BJ (cell line): Measurements from ENCODE around the gene TRIML1. TPM values are rescaled to one million over a fixed set of nuclear protein-coding genes. Genes with fewer than 3 reads are reported as not detected.
A peak's percentile ranks its signal among the peaks of the same experiment; 100 is the strongest.

ENCODE experiments used
- CTCF ChIA-PET: fragments of 350-600 bp; formaldehyde crosslinking; extraction: SDS; loops from one replicate; lab custom pipeline; 2021; ENCODE audit warnings: antibody characterized with exemption, inconsistent platforms; lab: Yijun Ruan, JAX
- POLR2A ChIA-PET: fragments of 300-600 bp; sonication (Branson Sonifier 250); formaldehyde crosslinking; extraction: SDS; loops from one replicate; lab custom pipeline; 2021; ENCODE audit warnings: antibody characterized with exemption; lab: Charles Lee
- DNase-seq: peaks from one replicate; pipeline ENCODE4 v3.0.0-alpha.2; 2011; ENCODE audit warnings: low read depth
- H3K27me3 ChIP-seq: 2 replicates; pipeline ENCODE4 v1.6.0; 2011; ENCODE audit warnings: low read length; ENCODE audit not compliant: control insufficient read depth, insufficient read depth
- H3K36me3 ChIP-seq: 2 replicates; pipeline ENCODE4 v1.5.1; 2011; ENCODE audit warnings: low read length; ENCODE audit not compliant: control insufficient read depth, insufficient read depth
- H3K4me3 ChIP-seq: 2 replicates; pipeline ENCODE4 v1.5.1; 2011; ENCODE audit warnings: low read depth, mild to moderate bottlenecking, control low read depth, low read length
- CTCF ChIP-seq: IDR thresholded peaks from 2 replicates; pipeline ENCODE4 v1.5.1; 2011; ENCODE audit warnings: low read depth, mild to moderate bottlenecking, control low read depth, inconsistent platforms, low read length, moderate library complexity; ENCODE audit not compliant: insufficient read depth
- polyA minus RNA-seq: library from RNA; depleted of rRNA, polyadenylated mRNA; stranded (reverse); fragments of >200 nt; gene quantifications from 2 replicates; pipeline ENCODE4 v1.2.3, GENCODE V29; 2011; rRNA and poly(A)+ RNA removed
- polyA plus RNA-seq: library from polyadenylated mRNA; depleted of rRNA; stranded (reverse); fragments of >200 nt; gene quantifications from 2 replicates; pipeline ENCODE4 v1.2.3, GENCODE V29; 2011; rRNA removed

TRIML1 gene
- polyA plus RNA-seq (not detected in 2 replicates), polyA minus RNA-seq (not detected in 2 replicates)

GRCh38 chr4:188139141-188139540 is at the start of gene TRIML1:
Gene TRIML1 (plus strand): TSS chr4:188139441. CDS start chr4:188139559, 118 bp downstream.
- POLR2A ChIA-PET = no interaction called here
- no peak for DNase-seq
- CTCF ChIA-PET = no interaction called here
- Histone ChIP-seq H3K4me3 (no peak within 1 kb of the TSS), H3K36me3 (no peaks in the 10 kb centered on the region), H3K27me3 (no peaks in the 10 kb centered on the region)
- no peak for TF ChIP-seq CTCF

- no peaks in the 10 kb centered on the region for H3K27me3 ChIP-seq
- no peak for TF ChIP-seq CTCF
- peak; percentile 6 for DNase-seq
- no peaks in the 10 kb centered on the region for H3K36me3 ChIP-seq
- H3K4me3 ChIP-seq = no peak overlapping the region
- ChIA-PET POLR2A (no interaction called here), CTCF (no interaction called here)
Observed at GRCh38 chr4:188092824-188093223, 46.4 kb upstream of the TRIML1 start.

- no peaks in the 10 kb centered on the region for H3K27me3 ChIP-seq
- POLR2A ChIA-PET = no interaction called here
- TF ChIP-seq CTCF = no peak
- no peaks in the 10 kb centered on the region for H3K36me3 ChIP-seq
- H3K4me3 ChIP-seq = no peak overlapping the region
- CTCF ChIA-PET = no interaction called here
- DNase-seq = no peak
Observed at GRCh38 chr4:188106454-188106853, 32.8 kb upstream of the TRIML1 start.

GRCh38 chr4:188107931-188108843 is 31.1 kb upstream of the TRIML1 start:
- peak; percentile 26 for DNase-seq
- Histone ChIP-seq H3K36me3 (no peaks in the 10 kb centered on the region), H3K4me3 (no peak overlapping the region), H3K27me3 (no peaks in the 10 kb centered on the region)
- TF ChIP-seq CTCF = no peak
- ChIA-PET POLR2A (no interaction called here), CTCF (no interaction called here)

- TF ChIP-seq CTCF = no peak
- Histone ChIP-seq H3K36me3 (no peaks in the 10 kb centered on the region), H3K4me3 (no peak within 1 kb of the TSS), H3K27me3 (no peaks in the 10 kb centered on the region)
- DNase-seq = no peak
- POLR2A ChIA-PET = no interaction called here
- CTCF ChIA-PET = interaction anchor here (1.2 kb wide), 1 partner anchor 50 kb away, joined by 3 read pairs; no protein-coding TSS in a partner anchor
Observed at GRCh38 chr4:188109157-188109755, 30.0 kb upstream of the TRIML1 start, which contains the start of gene TRIML2. Gene TRIML2 (minus strand): TSS chr4:188109603. CDS start chr4:188105368, 4,235 bp downstream.
